GM10248 (cell line): Measurements from ENCODE around the gene DLL4.
"Not testable (repeated sequence)": the region's sequence is repeated elsewhere in the genome, so short reads cannot be mapped to it uniquely, and the experiment has no call there.

Experiments used
- CTCF ChIA-PET: fragments of 300-600 bp; sonication (Branson Sonifier 250); formaldehyde crosslinking; extraction: SDS; loops from one replicate; lab custom pipeline; 2021; ENCODE audit warnings: antibody characterized with exemption; lab: Yijun Ruan, JAX
- POLR2A ChIA-PET: fragments of 350-650 bp; sonication (Branson Sonifier 250); formaldehyde crosslinking; extraction: SDS; loops from one replicate; lab custom pipeline; 2020; ENCODE audit warnings: antibody characterized with exemption; lab: Yijun Ruan, JAX
- DNase-seq: peaks from one replicate; pipeline ENCODE4 v3.0.0; 2012; ENCODE audit errors: extremely low spot score
- TF ChIP-seq, protein P1 (sequence below): IDR thresholded peaks from 2 replicates; pipeline ENCODE4 v1.5.1; 2012; ENCODE audit warnings: mild to moderate bottlenecking, low read depth; ENCODE audit errors: extremely low read depth, missing control alignments, control extremely low read depth

DLL4 gene

DNA sequence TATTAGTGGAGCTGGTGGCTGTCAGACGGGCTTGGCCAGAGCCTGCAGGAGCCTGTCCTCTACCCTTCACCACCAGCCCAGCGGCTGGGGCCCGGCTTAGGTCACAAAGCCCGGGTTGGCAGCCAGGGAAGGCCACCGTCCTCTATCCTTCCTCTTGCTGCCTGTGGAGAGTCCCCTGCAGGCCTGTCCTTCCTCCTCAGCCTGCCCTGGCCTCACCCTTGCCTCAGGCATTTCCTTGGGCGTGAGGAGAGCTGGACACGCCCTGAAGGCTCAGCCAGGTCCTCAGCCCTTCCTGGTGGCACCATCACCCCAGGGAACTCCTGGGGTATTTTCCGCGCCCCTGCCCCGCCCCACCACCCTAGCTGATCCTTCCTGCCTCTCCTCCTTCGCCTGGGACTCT is 31.8 kb downstream of the DLL4 start:
- TF ChIP-seq, protein P1, sequence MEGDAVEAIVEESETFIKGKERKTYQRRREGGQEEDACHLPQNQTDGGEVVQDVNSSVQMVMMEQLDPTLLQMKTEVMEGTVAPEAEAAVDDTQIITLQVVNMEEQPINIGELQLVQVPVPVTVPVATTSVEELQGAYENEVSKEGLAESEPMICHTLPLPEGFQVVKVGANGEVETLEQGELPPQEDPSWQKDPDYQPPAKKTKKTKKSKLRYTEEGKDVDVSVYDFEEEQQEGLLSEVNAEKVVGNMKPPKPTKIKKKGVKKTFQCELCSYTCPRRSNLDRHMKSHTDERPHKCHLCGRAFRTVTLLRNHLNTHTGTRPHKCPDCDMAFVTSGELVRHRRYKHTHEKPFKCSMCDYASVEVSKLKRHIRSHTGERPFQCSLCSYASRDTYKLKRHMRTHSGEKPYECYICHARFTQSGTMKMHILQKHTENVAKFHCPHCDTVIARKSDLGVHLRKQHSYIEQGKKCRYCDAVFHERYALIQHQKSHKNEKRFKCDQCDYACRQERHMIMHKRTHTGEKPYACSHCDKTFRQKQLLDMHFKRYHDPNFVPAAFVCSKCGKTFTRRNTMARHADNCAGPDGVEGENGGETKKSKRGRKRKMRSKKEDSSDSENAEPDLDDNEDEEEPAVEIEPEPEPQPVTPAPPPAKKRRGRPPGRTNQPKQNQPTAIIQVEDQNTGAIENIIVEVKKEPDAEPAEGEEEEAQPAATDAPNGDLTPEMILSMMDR = no peak
- ChIA-PET POLR2A (no interaction called here), CTCF (interaction anchor here (4.7 kb wide), 1 partner anchor 20 kb away, joined by 31 read pairs; no protein-coding TSS in a partner anchor)
- DNase-seq = no peak

DNA sequence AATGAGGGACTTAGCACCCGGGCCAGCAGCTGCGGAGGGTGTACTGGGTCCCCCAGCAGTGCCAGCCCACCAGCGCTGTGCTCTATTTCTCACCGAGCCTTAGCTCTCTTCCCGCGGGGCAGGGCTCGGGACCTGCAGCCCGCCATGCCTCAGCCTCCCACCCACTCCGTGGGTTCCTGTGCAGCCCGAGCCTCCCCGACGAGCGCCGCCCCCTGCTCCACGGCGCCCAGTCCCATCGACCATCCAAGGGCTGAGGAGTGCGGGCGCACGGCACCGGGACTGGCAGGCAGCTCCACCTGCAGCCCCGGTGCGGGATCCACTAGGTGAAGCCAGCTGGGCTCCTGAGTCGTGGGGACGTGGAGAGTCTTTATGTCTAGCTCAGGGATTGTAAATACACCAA is 32.6 kb downstream of the DLL4 start:
- ChIA-PET POLR2A (interaction anchor here (1.1 kb wide), 1 partner anchor 9 kb away, joined by 3 read pairs; the partner anchor contains the start of gene CHAC1), CTCF (interaction anchor here (0.7 to 4.7 kb wide), 6 partner anchors 10 to 66 kb away, joined by 3 to 31 read pairs (median 3); no protein-coding TSS in a partner anchor)
- DNase-seq = not testable (repeated sequence)

DNA sequence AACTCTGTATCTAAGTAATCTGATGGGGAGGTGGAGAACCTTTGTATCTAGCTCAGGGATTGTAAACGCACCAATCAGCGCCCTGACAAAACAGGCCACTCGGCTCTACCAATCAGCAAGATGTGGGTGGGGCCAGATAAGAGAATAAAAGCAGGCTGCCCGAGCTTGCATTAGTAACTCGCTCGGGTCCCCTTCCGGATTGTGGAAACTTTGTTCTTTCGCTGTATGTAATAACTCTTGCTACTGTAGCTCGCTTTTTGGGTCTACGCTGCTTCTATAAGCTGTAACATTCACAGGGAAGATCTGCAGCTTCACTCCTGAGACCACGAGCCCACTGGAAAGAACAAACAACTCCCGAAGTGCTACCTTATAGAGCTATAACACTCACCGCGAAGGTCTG is 33.2 kb downstream of the DLL4 start:
- ChIA-PET POLR2A (interaction anchor here (1.1 kb wide), 1 partner anchor 9 kb away, joined by 3 read pairs; the partner anchor contains the start of gene CHAC1), CTCF (interaction anchor here (0.7 to 4.7 kb wide), 8 partner anchors 8 to 189 kb away, joined by 3 to 31 read pairs (median 3); no protein-coding TSS in a partner anchor)
- not testable (repeated sequence) for DNase-seq

DNA sequence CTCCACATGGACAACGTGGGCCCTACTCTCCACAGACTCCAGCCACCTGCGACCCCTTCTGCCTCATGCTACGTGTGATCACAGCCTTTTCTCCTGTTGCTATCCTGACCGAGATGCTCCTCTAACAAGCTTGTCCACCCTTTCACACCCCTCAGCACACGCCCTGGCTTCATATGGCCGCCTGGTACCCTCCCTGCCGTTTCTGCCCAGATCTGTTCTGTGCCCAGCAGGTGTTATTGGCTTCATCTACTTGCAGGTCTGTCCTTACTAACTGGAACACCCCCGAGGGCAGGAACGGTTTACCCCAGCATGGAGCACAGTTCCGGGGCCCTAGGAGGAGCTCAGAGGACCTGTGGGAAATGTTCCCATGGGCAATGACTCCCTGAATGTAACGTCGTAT is 34.1 kb downstream of the DLL4 start:
- TF ChIP-seq, protein P1 = no peak
- CTCF ChIA-PET = interaction anchor here (0.8 to 4.7 kb wide), 10 partner anchors 10 to 188 kb away, joined by 3 to 31 read pairs (median 3); partner anchors contain the start of genes CHAC1 and VPS18
- POLR2A ChIA-PET = interaction anchor here (1.5 kb wide), 1 partner anchor 10 kb away, joined by 14 read pairs; the partner anchor contains the start of gene CHAC1
- DNase-seq = no peak

DNA sequence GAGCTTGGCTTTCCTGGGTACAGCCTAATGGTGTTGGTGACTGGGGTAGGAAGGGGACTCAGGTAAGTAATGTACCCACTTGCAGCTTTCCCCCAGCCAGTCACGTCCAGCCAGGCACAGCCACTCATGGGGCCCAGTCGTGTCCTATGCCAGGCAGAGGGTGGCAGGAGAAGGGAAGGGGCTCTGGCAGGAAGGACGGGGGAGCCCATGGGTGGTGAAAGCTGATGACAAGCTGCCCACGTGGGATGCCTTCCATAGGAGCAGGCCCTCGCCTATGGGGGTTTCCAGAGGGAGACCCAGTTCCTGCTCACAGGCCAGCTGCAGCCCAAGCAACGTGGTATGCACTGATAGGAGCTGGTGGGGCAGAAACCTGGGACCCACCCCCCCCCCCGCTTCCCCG is 34.9 kb downstream of the DLL4 start:
- TF ChIP-seq, protein P1 = no peak
- POLR2A ChIA-PET = interaction anchor here (0.6 to 1.5 kb wide), 3 partner anchors 9 to 11 kb away, joined by 3 to 14 read pairs (median 3); partner anchors contain the start of gene CHAC1
- CTCF ChIA-PET = interaction anchor here (1.0 to 4.7 kb wide), 13 partner anchors 9 to 528 kb away, joined by 3 to 31 read pairs (median 3); partner anchors contain the start of genes CHAC1 and VPS18
- DNase-seq = no peak

DNA sequence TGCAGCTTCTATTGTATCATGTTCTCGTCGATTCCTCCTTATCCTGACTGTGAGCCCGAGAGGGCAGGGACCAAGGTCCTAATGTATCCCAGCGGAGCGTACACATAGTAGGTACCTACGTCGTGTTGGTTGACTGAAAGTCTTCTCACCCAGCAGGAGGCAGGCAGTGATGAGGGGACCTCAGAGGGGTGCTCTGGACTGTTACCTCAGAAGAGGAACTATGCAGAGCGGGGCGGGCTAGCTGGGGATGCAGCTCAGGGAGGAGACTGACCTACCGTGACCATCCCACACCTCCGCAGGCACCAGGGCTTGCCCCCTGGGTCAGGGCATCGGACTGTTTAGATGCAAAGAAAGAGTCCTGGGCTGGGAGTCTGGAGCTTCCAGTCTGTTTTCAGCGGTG is 35.5 kb downstream of the DLL4 start:
- no peak for DNase-seq
- TF ChIP-seq, protein P1 = no peak
- POLR2A ChIA-PET = interaction anchor here (0.6 to 1.5 kb wide), 2 partner anchors 9 to 12 kb away, joined by 3 to 14 read pairs; partner anchors contain the start of gene CHAC1
- CTCF ChIA-PET = interaction anchor here (1.0 to 2.0 kb wide), 15 partner anchors 10 to 527 kb away, joined by 3 to 5 read pairs (median 3); partner anchors contain the start of genes CHAC1 and VPS18

DNA sequence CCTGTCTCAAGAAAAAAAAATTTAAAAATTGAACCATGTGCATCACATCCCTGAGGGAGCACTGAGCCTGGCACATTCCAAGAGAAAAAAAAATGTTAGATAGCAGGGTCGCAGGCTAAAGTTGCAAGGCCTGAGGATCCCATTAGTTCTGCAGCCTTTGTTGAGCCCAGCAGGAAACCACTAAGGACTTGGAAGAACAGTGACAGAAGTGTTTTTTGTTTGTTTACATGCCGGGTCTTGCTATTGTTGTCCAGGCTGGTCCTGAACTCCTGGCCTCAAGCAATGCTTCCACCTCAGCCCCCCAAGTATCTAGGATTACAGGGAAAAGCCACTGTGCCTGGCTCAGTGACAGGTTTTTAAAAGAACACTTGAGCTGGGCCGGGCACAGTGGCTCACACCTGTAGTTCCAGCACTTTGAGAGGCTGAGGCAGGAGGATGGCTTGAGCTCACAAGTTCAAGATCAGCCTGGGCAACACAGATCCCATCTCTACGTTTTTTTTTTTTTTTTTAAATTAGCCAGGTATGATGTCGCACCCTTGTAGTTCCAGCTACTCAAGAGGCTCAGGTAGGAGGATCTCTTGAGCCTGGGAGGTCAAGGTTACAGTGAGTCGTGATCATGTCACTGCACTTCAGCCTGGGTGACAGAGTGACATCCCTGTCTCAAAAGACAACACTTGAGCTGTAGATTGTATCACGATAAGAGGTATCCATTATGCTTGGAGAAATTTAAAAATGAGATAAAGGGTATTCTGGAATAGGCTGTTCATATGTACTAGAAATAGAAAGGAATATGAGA is 39.3 kb downstream of the DLL4 start:
- ChIA-PET CTCF (interaction anchor here (0.6 to 1.7 kb wide), 5 partner anchors 13 to 307 kb away, joined by 3 to 6 read pairs (median 3); no protein-coding TSS in a partner anchor), POLR2A (no interaction called here)
- DNase-seq = no peak

More for the DNA sequence above, 39.3 kb downstream of the DLL4 start:
- TF ChIP-seq, protein P1 = no peak
